GM23338 (cell line): ENCODE results near the gene TAPBP. TPM values are rescaled to one million over a fixed set of nuclear protein-coding genes. Genes with fewer than 3 reads are reported as not detected.
A peak's percentile ranks its signal among the peaks of the same experiment; 100 is the strongest.

Experiments used
- ATAC-seq: fragments of 200-7000 bp; cut with Tn5 transposase; 3 replicates; pipeline ENCODE4 v1.9.1; 2020
- DNase-seq: peaks from one replicate; pipeline ENCODE4 v3.0.0-alpha.2; 2015; ENCODE audit warnings: low spot score
- H2AFZ ChIP-seq: fragments of 200-600 bp; sonication (generic); 2 replicates; pipeline ENCODE4 v1.8.0; 2016; ENCODE audit warnings: antibody characterized with exemption, mild to moderate bottlenecking, moderate library complexity
- H3F3A ChIP-seq: fragments of 200-600 bp; sonication (generic); replicated peaks from 2 replicates; pipeline ENCODE4 v1.8.0; 2017; ENCODE audit warnings: antibody characterized with exemption, mixed run types, low read depth
- H3K27ac ChIP-seq: fragments of 200-600 bp; sonication (generic); 2 replicates; pipeline ENCODE4 v1.6.1; 2016; ENCODE audit warnings: low read depth
- H3K27me3 ChIP-seq: fragments of 200-600 bp; sonication (generic); 2 replicates; pipeline ENCODE4 v1.8.0; 2016; ENCODE audit warnings: mild to moderate bottlenecking, mixed run types, moderate library complexity; ENCODE audit not compliant: insufficient read depth
- H3K36me3 ChIP-seq: fragments of 200-600 bp; sonication (generic); 2 replicates; pipeline ENCODE4 v1.8.0; 2016; ENCODE audit warnings: mild to moderate bottlenecking; ENCODE audit not compliant: insufficient read depth
- H3K4me1 ChIP-seq: fragments of 200-600 bp; sonication (generic); 2 replicates; pipeline ENCODE4 v1.8.0; 2016; ENCODE audit warnings: mild to moderate bottlenecking, moderate library complexity; ENCODE audit not compliant: insufficient read depth
- H3K4me2 ChIP-seq: fragments of 200-600 bp; sonication (generic); 2 replicates; pipeline ENCODE4 v1.7.1; 2017; ENCODE audit warnings: mixed run types
- H3K4me3 ChIP-seq: fragments of 200-600 bp; sonication (generic); 2 replicates; pipeline ENCODE4 v1.6.1; 2016; ENCODE audit warnings: mixed run types
- H3K79me2 ChIP-seq: fragments of 200-600 bp; sonication (generic); replicated peaks from 2 replicates; pipeline ENCODE4 v1.8.0; 2017; ENCODE audit warnings: mild to moderate bottlenecking; ENCODE audit not compliant: insufficient read depth
- H3K9me2 ChIP-seq: fragments of 200-600 bp; sonication (generic); 2 replicates; pipeline ENCODE4 v1.8.0; 2017; ENCODE audit not compliant: insufficient read depth
- H4K20me1 ChIP-seq: fragments of 200-600 bp; sonication (generic); replicated peaks from 2 replicates; pipeline ENCODE4 v1.8.0; 2017; ENCODE audit warnings: mild to moderate bottlenecking; ENCODE audit not compliant: insufficient read depth
- H3K27ac Mint-ChIP-seq: 2 replicates; pipeline ENCODE4 v1.8.0; 2020; ENCODE audit warnings: inconsistent platforms, mild to moderate bottlenecking, moderate library complexity, mixed read lengths
- H3K27me3 Mint-ChIP-seq: 3 replicates; pipeline ENCODE4 v1.8.0; 2022; ENCODE audit warnings: low read depth, mild to moderate bottlenecking, moderate library complexity, mixed read lengths, inconsistent platforms; ENCODE audit not compliant: insufficient read depth, poor library complexity
- H3K36me3 Mint-ChIP-seq: 3 replicates; pipeline ENCODE4 v1.8.0; 2021; ENCODE audit warnings: low read depth, mild to moderate bottlenecking, inconsistent platforms, moderate library complexity, mixed read lengths
- H3K4me1 Mint-ChIP-seq: 3 replicates; pipeline ENCODE4 v1.8.0; 2020; ENCODE audit warnings: mild to moderate bottlenecking, inconsistent platforms, mixed read lengths
- H3K4me3 Mint-ChIP-seq: 3 replicates; pipeline ENCODE4 v1.8.0; 2021; ENCODE audit warnings: moderate library complexity, mild to moderate bottlenecking, inconsistent platforms, mixed read lengths
- H3K9me3 Mint-ChIP-seq: 3 replicates; pipeline ENCODE4 v1.8.0; 2020; ENCODE audit warnings: moderate library complexity, mild to moderate bottlenecking, inconsistent platforms, mixed read lengths
- CREB1 ChIP-seq: fragments of 250-450 bp; sonication (Bioruptor Pico); IDR thresholded peaks from 2 replicates; pipeline ENCODE4 v1.5.0; 2020; ENCODE audit warnings: low read depth, mild to moderate bottlenecking, moderate library complexity
- CTCF ChIP-seq, 2 experiments: fragments of 200-600 bp in 1 of 2; sonication (generic) in 1 of 2; conservative IDR thresholded peaks; 2 replicates each; pipeline versions ENCODE4 v1.5.1 to v1.6.1; 2016 to 2017; ENCODE audit warnings: antibody characterized with exemption in 2 of 2, low read depth in 2 of 2, mild to moderate bottlenecking in 2 of 2, moderate library complexity in 1 of 2
- EZH2 ChIP-seq: fragments of 200-600 bp; sonication (generic); IDR thresholded peaks from one replicate; pipeline ENCODE4 v1.8.0; 2017; ENCODE audit warnings: antibody characterized with exemption, mild to moderate bottlenecking, low read depth; ENCODE audit not compliant: unreplicated experiment
- EZH2phosphoT487 ChIP-seq: fragments of 200-600 bp; sonication (generic); IDR thresholded peaks from one replicate; pipeline ENCODE4 v1.8.1; 2018; ENCODE audit warnings: antibody characterized with exemption; ENCODE audit not compliant: unreplicated experiment
- JUNB ChIP-seq: IDR thresholded peaks from one replicate; pipeline ENCODE4 v1.6.1; 2016; ENCODE audit warnings: antibody characterized with exemption; ENCODE audit not compliant: unreplicated experiment
- NANOG ChIP-seq: IDR thresholded peaks from 2 replicates; pipeline ENCODE4 v1.6.1; 2016; ENCODE audit warnings: antibody characterized with exemption, borderline replicate concordance
- POLR2AphosphoS5 ChIP-seq: IDR thresholded peaks from 2 replicates; pipeline ENCODE4 v1.6.1; 2016; ENCODE audit warnings: antibody characterized with exemption, low read depth
- REST ChIP-seq: IDR thresholded peaks from one replicate; pipeline ENCODE4 v1.6.1; 2018; ENCODE audit warnings: antibody characterized with exemption; ENCODE audit not compliant: unreplicated experiment
- STAT1 ChIP-seq: IDR thresholded peaks from one replicate; pipeline ENCODE4 v1.6.1; 2016; ENCODE audit warnings: antibody characterized with exemption; ENCODE audit not compliant: unreplicated experiment
- ZNF114 ChIP-seq: fragments of 250-450 bp; sonication (Bioruptor Pico); IDR thresholded peaks from 2 replicates; pipeline ENCODE4 v1.5.0; 2020; ENCODE audit warnings: mild to moderate bottlenecking, moderate library complexity
- ZNF331 ChIP-seq: fragments of 250-450 bp; sonication (Bioruptor Pico); IDR thresholded peaks from 2 replicates; pipeline ENCODE4 v1.5.0; 2020; ENCODE audit warnings: low read depth, mild to moderate bottlenecking, moderate library complexity
- ZNF462 ChIP-seq: fragments of 250-450 bp; sonication (Bioruptor Pico); IDR thresholded peaks from 2 replicates; pipeline ENCODE4 v1.5.0; 2020; ENCODE audit warnings: mild to moderate bottlenecking, moderate library complexity
- polyA plus RNA-seq: library from polyadenylated mRNA; unstranded; fragments of >200 nt; fragmentation: Nextera tagmentation; extraction: Ambion mirVana; gene quantifications from 2 replicates; pipeline ENCODE4 v1.2.1, GENCODE V29; 2016
- total RNA-seq: library from RNA; depleted of rRNA; stranded (reverse); fragments of >200 nt; shearing (Covaris generic); gene quantifications from 2 replicates; pipeline ENCODE4 v1.2.3, GENCODE V29; 2014
- TF ChIP-seq, protein P1 (sequence below): IDR thresholded peaks from 2 replicates; pipeline ENCODE4 v1.6.1; 2016; ENCODE audit warnings: antibody characterized with exemption

Gene TAPBP
- total and polyA plus RNA-seq, 2 experiments from 2014 or later: 19.9 to 37.5 TPM

DNA sequence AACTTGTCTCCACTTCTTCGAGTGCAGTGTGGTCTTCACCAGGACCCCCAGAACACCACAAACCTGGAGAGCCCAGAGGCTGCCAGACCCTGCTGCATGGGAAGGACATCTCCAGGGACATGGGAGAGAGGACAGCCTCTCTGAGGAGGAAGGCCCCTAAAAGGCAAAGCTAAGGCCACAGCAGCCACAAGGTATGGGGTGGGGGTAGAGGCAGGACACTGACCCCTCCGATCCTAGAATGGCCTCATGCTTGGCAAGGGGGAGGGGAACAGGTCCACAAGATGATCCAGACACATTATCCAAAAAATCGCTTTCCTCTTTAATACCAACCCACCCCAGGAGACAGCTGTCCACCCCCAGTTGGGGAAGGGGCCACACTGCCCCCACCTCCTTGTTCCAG, 35.1 kb downstream of the TAPBP start:
- Histone ChIP-seq H2AFZ (no peak overlapping the region), H3K4me3 (no peak overlapping the region), H4K20me1 (peaks cover 28% of the 10 kb centered on the region), H3K79me2 (peaks cover 21% of the 10 kb centered on the region), H3F3A (peaks cover 55% of the 10 kb centered on the region), H3K9me2 (no peaks in the 10 kb centered on the region), H3K4me1 (peaks cover 37% of the 10 kb centered on the region), H3K4me2 (peak overlapping the region; percentile 100; the same call in 1 of the 2 replicates), H3K27ac (peak overlapping the region; percentile 39; the same call in 1 of the 2 replicates), H3K36me3 (peaks cover 27% of the 10 kb centered on the region), H3K27me3 (no peaks in the 10 kb centered on the region)
- DNase-seq (no peak), ATAC-seq (no peak)
- Mint-ChIP-seq H3K36me3 (peaks cover 77% of the 10 kb centered on the region), H3K27me3 (peaks cover 16% of the 10 kb centered on the region), H3K9me3 (no peaks in the 10 kb centered on the region), H3K4me1 (peaks cover 34% of the 10 kb centered on the region), H3K4me3 (no peak overlapping the region), H3K27ac (no peak overlapping the region)
- no peak for TF ChIP-seq ZNF331 (CRISPR knock-in tag)
- no peak for TF ChIP-seq EZH2
- no peak for TF ChIP-seq CREB1 (CRISPR knock-in tag)
- TF ChIP-seq NANOG: no peak
- no peak for TF ChIP-seq ZNF462 (CRISPR knock-in tag)
- no peak for TF ChIP-seq ZNF114 (CRISPR knock-in tag)
- no peak for TF ChIP-seq STAT1
- TF ChIP-seq CTCF (conservative IDR thresholded peaks at IDR 0.05; ENCODE audit: low read depth in 2 of 2): no peak
- no peak for TF ChIP-seq POLR2AphosphoS5
- TF ChIP-seq, protein P1, sequence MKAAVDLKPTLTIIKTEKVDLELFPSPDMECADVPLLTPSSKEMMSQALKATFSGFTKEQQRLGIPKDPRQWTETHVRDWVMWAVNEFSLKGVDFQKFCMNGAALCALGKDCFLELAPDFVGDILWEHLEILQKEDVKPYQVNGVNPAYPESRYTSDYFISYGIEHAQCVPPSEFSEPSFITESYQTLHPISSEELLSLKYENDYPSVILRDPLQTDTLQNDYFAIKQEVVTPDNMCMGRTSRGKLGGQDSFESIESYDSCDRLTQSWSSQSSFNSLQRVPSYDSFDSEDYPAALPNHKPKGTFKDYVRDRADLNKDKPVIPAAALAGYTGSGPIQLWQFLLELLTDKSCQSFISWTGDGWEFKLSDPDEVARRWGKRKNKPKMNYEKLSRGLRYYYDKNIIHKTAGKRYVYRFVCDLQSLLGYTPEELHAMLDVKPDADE: no peak
- TF ChIP-seq REST: no peak
- TF ChIP-seq EZH2phosphoT487: no peak
- TF ChIP-seq JUNB: no peak
